AG10803 (cell line): ENCODE measurements around the gene DLG2.

ENCODE experiments used
- DNase-seq: peaks from one replicate; pipeline ENCODE4 v3.0.0; 2010; ENCODE audit warnings: low read depth
- H3K4me3 ChIP-seq: 2 replicates; pipeline ENCODE4 v1.5.1; 2011; ENCODE audit warnings: mild to moderate bottlenecking, low read length, control low read depth
- TF ChIP-seq, protein P1 (sequence below): conservative IDR thresholded peaks from 2 replicates; pipeline ENCODE4 v1.5.1; 2011; ENCODE audit warnings: mild to moderate bottlenecking, low read length, control low read depth, inconsistent platforms

Gene DLG2

DNA sequence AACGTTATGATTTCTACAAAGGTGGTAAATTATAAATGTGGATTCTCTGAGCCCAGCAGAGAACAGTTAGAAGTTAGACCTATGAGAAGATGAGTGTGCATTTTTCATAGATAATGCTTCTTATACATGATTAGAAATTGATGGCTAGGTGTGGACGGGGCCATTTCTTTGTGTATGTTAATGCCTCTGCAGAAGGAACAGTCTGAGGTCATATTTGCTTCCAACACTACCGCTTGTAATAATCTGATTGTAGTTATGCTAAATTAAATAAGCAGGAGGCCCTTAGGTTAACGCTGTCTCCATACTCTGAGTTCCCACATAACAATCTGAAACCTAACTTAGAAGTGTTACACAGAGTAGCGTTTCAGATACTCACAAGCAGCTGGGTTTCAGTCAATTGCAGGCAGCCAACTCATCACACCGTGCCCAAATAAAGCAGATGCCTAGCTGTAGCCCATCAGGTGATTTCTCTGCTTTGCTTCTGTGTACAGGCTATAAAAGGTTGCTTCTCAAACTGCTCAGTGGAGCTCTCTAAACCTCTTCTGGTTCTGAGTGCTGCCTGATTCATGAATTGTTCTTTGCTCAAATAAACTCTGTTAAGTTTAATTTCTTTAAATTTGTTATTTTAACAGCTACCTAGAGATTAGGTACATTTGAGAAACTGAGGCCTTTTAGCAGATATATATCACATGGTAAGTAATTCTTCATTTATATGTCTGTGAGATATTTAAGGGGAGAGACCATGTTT is 1702.2 kb downstream of the DLG2 start:
- TF ChIP-seq, protein P1, sequence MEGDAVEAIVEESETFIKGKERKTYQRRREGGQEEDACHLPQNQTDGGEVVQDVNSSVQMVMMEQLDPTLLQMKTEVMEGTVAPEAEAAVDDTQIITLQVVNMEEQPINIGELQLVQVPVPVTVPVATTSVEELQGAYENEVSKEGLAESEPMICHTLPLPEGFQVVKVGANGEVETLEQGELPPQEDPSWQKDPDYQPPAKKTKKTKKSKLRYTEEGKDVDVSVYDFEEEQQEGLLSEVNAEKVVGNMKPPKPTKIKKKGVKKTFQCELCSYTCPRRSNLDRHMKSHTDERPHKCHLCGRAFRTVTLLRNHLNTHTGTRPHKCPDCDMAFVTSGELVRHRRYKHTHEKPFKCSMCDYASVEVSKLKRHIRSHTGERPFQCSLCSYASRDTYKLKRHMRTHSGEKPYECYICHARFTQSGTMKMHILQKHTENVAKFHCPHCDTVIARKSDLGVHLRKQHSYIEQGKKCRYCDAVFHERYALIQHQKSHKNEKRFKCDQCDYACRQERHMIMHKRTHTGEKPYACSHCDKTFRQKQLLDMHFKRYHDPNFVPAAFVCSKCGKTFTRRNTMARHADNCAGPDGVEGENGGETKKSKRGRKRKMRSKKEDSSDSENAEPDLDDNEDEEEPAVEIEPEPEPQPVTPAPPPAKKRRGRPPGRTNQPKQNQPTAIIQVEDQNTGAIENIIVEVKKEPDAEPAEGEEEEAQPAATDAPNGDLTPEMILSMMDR: no peak
- H3K4me3 ChIP-seq: no peak overlapping the region
- DNase-seq: no peak

DNA sequence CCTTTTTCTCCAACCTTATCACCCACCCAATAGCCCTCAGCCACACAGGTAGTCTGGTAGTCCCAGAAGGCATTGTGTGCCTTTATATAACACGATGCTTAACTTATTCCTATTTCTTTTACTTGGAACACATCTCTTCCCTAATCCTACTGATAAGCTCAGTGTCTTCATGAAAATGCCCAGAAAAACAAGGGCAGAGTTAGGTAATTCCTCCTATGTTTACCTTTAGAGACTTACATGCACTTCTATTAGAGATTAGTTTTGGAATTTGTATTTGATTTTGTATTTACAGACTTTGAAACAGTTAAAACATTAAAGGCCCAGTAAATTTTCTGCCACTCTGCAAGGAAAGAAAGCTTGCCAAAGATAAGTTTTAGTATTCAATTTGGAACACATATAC is 1703.2 kb downstream of the DLG2 start:
- TF ChIP-seq, protein P1: no peak

DNA sequence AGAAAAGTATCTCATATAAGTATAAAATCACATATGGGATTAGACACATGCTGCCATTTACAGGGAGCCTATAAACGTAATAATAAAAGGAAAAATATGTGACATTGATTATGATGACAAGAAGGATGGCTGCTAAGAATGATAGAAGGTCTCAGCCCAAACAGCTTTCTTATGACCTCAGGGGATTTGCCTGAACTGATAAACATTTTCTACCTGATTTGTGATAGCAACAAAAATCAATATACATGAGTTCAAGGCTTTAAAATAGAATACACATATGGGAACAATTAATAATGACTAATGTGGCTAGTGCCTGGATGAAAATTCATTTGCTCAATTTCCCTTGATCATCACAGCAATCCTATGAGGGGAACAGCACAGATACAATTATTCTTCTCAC is 1704.2 kb downstream of the DLG2 start:
- no peak overlapping the region for H3K4me3 ChIP-seq
- TF ChIP-seq, protein P1: no peak
- no peak for DNase-seq

More for the DNA sequence above, 1703.2 kb downstream of the DLG2 start:
- no peak for DNase-seq
- H3K4me3 ChIP-seq: no peak overlapping the region

DNA sequence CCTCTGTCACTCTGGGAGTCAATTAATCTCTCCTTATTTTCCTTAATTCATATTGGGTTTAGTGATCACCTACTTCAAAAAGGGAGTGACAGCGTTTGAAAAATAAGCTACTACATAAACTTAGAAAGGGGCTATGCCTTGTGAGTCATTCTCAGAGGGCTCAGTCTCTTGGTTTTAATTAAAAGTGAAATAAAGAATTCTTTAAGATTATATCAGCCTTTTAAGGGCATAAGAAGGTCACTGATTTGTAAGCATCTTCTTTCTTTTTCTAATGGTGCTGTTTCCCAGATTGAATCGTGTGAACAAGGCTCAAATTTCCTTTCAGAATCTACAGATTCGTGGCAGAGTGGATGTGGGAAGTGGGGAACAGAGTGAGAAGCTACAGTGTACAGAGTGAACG is 1704.8 kb downstream of the DLG2 start:
- no peak overlapping the region for H3K4me3 ChIP-seq
- TF ChIP-seq, protein P1: no peak
- no peak for DNase-seq

DNA sequence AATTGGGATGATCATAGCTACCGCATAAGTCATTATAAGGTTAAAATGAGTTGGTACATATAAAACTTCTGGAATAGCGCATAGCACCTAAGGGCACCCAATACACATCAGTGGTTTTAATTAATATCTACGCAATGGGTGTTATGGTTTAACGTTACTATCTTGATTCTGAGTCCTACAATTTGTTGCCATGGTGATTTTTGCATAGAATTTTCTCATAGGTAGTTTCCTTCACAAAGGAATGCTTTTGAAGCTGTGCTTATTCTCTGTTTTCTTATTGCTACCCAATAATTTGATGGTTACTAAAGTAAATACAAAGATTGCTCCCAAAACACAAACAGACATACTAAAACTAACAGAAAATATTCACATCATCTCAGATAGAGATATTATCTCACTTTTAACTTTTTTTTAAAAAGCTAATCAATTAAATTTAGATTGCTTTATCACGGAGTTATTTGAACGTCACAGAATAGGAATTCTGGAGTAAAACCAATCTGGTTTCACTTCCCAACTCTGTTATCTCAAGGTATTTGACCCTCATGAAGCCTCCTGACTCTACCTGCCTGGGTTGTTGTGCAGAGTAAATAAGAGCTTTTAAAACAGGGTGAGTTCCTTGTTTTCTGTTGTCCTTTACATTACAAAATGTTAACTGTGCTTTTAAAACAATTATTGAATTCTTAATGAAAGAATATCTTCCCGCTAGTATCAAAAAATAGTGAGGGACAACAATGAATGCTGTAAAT is 1705.5 kb downstream of the DLG2 start:
- DNase-seq: no peak
- no peak overlapping the region for H3K4me3 ChIP-seq
- TF ChIP-seq, protein P1: no peak

DNA sequence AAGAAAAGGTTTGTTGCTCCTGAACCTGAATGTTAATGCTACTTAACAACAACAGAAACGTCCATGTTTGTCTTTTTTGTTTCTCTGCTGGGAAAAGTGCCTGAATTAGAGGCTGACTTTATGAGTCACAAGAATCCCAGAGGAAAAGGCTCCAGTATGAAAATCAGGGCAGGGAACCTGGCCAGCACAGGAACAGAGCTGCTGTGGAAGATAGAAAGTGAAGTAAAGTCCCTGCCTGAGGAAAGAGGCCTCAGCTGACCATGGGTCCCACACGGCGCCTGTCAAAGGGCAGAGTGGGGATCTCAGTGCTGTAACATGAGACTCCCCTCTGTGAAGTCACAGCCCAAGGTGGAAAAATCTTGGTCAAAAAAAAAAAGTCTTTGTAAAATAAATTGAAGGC is 1708.7 kb downstream of the DLG2 start:
- no peak for DNase-seq
- TF ChIP-seq, protein P1: no peak

DNA sequence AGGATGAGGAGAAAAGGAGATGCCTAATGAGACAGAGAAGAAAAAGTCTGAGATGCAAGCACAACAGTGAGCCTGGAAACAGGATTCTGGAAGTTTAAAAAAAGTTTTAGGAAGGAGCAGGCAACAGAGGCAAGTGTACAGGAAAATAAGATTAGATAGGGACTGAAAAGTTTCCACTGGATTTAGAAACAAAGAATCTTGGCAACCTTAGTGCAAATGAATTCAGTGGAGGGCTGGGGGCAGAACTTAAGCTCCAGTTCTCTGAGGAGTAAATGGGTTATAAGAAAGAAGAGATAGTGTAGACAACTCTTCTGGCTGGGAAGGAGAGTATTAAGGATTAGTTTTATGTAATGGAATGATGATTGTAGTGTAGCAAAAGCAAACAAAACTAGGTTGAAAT is 1712.1 kb downstream of the DLG2 start:
- TF ChIP-seq, protein P1: no peak
- no peak for DNase-seq
- H3K4me3 ChIP-seq: no peak overlapping the region

More for the DNA sequence above, 1708.7 kb downstream of the DLG2 start:
- H3K4me3 ChIP-seq: no peak overlapping the region
